ENCODE results near the gene FAM229B.

- TF ChIP-seq ZNF79 (CRISPR knock-in tag; IDR thresholded peaks at IDR 0.05; ENCODE audit: low read depth) (no peak), SMC3 (conservative IDR thresholded peaks at IDR 0.05; ENCODE audit: insufficient read depth, low read depth, low read length) (no peak), EGR1 (conservative IDR thresholded peaks at IDR 0.05) (no peak), ELK3 (CRISPR knock-in tag; IDR thresholded peaks at IDR 0.05) (no peak), ELF4 (CRISPR knock-in tag; IDR thresholded peaks at IDR 0.05) (no peak), POLR2A (conservative IDR thresholded peaks at IDR 0.05) (no peak), EP300 (IDR thresholded peaks at IDR 0.05; ENCODE audit: low read length) (no peak), NFIC (IDR thresholded peaks at IDR 0.05) (no peak), ZFP91 (CRISPR knock-in tag; IDR thresholded peaks at IDR 0.05) (no peak), ATF3 (IDR thresholded peaks at IDR 0.05) (no peak), ATF3 (CRISPR knock-in tag; conservative IDR thresholded peaks at IDR 0.05) (no peak), FIP1L1 (IDR thresholded peaks at IDR 0.05; ENCODE audit: low read depth, low read length, poor library complexity, severe bottlenecking) (no peak)
These were observed 26.5 kb downstream of the FAM229B start for GRCh38 chr6:112113918-112114317.
